Measurements from ENCODE around the gene FAM168A. TPM values are rescaled to one million over a fixed set of nuclear protein-coding genes. Genes with fewer than 3 reads are reported as not detected.

The FAM168A gene
- total and polyA plus RNA-seq, 4 donors: 4.8 to 14.6 (median 9.1) TPM

- Histone ChIP-seq H3K9me3 (ENCODE audit: control insufficient read depth in 4 of 4, low read length in 3 of 4) (no peaks in the 10 kb centered on the region), H3K4me1 (ENCODE audit: control insufficient read depth in 4 of 4, insufficient read depth in 4 of 4, low read length in 3 of 4) (no peaks in the 10 kb centered on the region), H3K4me3 (ENCODE audit: low read depth in 1 of 3, low read length in 3 of 3) (no peak overlapping the region), H3K27ac (ENCODE audit: low read depth in 1 of 2, low read length in 2 of 2) (no peak overlapping the region), H3K9ac (ENCODE audit: low read depth in 1 of 2, low read length in 2 of 2) (no peak overlapping the region), H3K36me3 (ENCODE audit: control insufficient read depth in 4 of 4, insufficient read depth in 3 of 4, low read depth in 1 of 4, low read length in 3 of 4) (no peaks in the 10 kb centered on the region), H3K27me3 (ENCODE audit: control insufficient read depth in 4 of 4, insufficient read depth in 4 of 4, low read length in 3 of 4) (no peaks in the 10 kb centered on the region)
- DNase-seq (ENCODE audit: low spot score): no peak
- 96% methylated on average over 5 of the region's 5 CpGs for WGBS
- TF ChIP-seq CTCF (IDR thresholded peaks at IDR 0.05; ENCODE audit: low read depth, low read length, missing input control) (no peak), RXRA (IDR thresholded peaks at IDR 0.05) (no peak), FOXA2 (IDR thresholded peaks at IDR 0.05) (no peak), HNF4G (IDR thresholded peaks at IDR 0.05) (no peak), NR2F2 (IDR thresholded peaks at IDR 0.05) (no peak)
- TF ChIP-seq, protein P1, sequence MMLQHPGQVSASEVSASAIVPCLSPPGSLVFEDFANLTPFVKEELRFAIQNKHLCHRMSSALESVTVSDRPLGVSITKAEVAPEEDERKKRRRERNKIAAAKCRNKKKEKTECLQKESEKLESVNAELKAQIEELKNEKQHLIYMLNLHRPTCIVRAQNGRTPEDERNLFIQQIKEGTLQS (IDR thresholded peaks at IDR 0.05): no peak
Observed at GRCh38 chr11:73636249-73636648, 38.3 kb upstream of the FAM168A start.

GRCh38 chr11:73635721-73636120 lies 37.8 kb upstream of the FAM168A start:
- Histone ChIP-seq H3K9ac (ENCODE audit: low read depth in 1 of 2, low read length in 2 of 2) (no peak overlapping the region), H3K9me3 (ENCODE audit: control insufficient read depth in 4 of 4, low read length in 3 of 4) (no peaks in the 10 kb centered on the region), H3K4me1 (ENCODE audit: control insufficient read depth in 4 of 4, insufficient read depth in 4 of 4, low read length in 3 of 4) (no peaks in the 10 kb centered on the region), H3K27ac (ENCODE audit: low read depth in 1 of 2, low read length in 2 of 2) (no peak overlapping the region), H3K4me3 (ENCODE audit: low read depth in 1 of 3, low read length in 3 of 3) (no peak overlapping the region), H3K27me3 (ENCODE audit: control insufficient read depth in 4 of 4, insufficient read depth in 4 of 4, low read length in 3 of 4) (no peaks in the 10 kb centered on the region), H3K36me3 (ENCODE audit: control insufficient read depth in 4 of 4, insufficient read depth in 3 of 4, low read depth in 1 of 4, low read length in 3 of 4) (no peaks in the 10 kb centered on the region)
- 87% methylated on average over 5 of the region's 5 CpGs for WGBS
- no peak for DNase-seq (ENCODE audit: low spot score)
- TF ChIP-seq HNF4G (IDR thresholded peaks at IDR 0.05) (no peak), EGR1 (IDR thresholded peaks at IDR 0.05; ENCODE audit: low read depth in 2 of 2) (no peak), TAF1 (conservative IDR thresholded peaks at IDR 0.05) (no peak), RAD21 (IDR thresholded peaks at IDR 0.05) (no peak), GABPA (IDR thresholded peaks at IDR 0.05 in 1 of 2, conservative IDR thresholded peaks at IDR 0.05 in 1 of 2) (no peak), SP1 (IDR thresholded peaks at IDR 0.05) (no peak), REST (IDR thresholded peaks at IDR 0.05) (no peak), NR2F2 (IDR thresholded peaks at IDR 0.05) (no peak), ZBTB33 (IDR thresholded peaks at IDR 0.05) (no peak), RXRA (IDR thresholded peaks at IDR 0.05) (no peak), FOXA1 (IDR thresholded peaks at IDR 0.05) (no peak), FOXA2 (IDR thresholded peaks at IDR 0.05) (no peak), YY1 (IDR thresholded peaks at IDR 0.05) (no peak), JUND (IDR thresholded peaks at IDR 0.05) (no peak), CTCF (IDR thresholded peaks at IDR 0.05; ENCODE audit: low read depth, low read length, missing input control) (no peak)
- TF ChIP-seq, protein P1 (IDR thresholded peaks at IDR 0.05): no peak

All from liver (tissue), 9 donors.